22Rv1 (cell line): ENCODE data around the gene ZSCAN29.

Experiments used
- H3K27ac ChIP-seq: fragments of 450-650 bp; 2 replicates; pipeline ENCODE4 v1.5.1; 2017
- CTCF ChIP-seq: fragments of 450-650 bp; IDR thresholded peaks from 2 replicates; pipeline ENCODE4 v1.5.1; 2017; ENCODE audit warnings: mild to moderate bottlenecking
- ZFX ChIP-seq: fragments of 450-650 bp; IDR thresholded peaks from 2 replicates; pipeline ENCODE4 v1.6.1; 2017; ENCODE audit warnings: antibody characterized with exemption, borderline replicate concordance

Gene ZSCAN29

DNA sequence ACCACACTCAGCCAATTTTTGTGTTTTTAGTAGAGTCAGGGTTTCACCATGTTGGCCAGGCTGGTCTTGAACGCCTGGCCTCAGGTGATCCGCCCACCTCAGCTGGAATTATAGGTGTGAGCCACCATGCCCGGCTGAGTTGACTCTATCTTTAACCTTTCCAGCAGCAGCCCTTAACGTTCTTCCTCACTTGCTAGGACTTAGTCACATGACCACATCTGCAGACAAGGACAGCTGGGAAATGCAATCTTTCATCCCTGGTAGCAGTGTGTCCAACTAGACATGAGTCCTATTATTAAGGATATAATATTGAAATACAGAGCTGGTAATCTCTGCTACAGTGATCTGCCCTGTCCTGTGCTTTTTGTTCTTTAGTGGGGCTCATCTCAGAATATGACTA lies 58.5 kb downstream of the ZSCAN29 start:
- H3K27ac ChIP-seq = no peak overlapping the region
- TF ChIP-seq CTCF (no peak), ZFX (no peak)
